CD4-positive, alpha-beta T cell treated with Interleukin-2 at 100 ng/mL for 4 hours (primary cell): Measurements from ENCODE around the gene PANK3.
"Not testable (repeated sequence)": the region's sequence is repeated elsewhere in the genome, so short reads cannot be mapped to it uniquely, and the experiment has no call there.

Experiments used
- DNase-seq: peaks from one replicate; pipeline ENCODE4 v3.0.0-alpha.2; 2020; ENCODE audit warnings: low spot score

Gene PANK3

GRCh38 chr5:168552146-168552545, 27.0 kb downstream of the PANK3 start:
- no peak for DNase-seq

- DNase-seq, result no peak
These were observed 28.5 kb downstream of the PANK3 start for GRCh38 chr5:168550656-168551055.

GRCh38 chr5:168549554-168549953, 29.6 kb downstream of the PANK3 start:
- DNase-seq, result no peak

GRCh38 chr5:168537176-168537575, 42.0 kb downstream of the PANK3 start:
- DNase-seq, result no peak

GRCh38 chr5:168534351-168534750, 44.8 kb downstream of the PANK3 start:
- not testable (repeated sequence) for DNase-seq

GRCh38 chr5:168531987-168532864, 46.9 kb downstream of the PANK3 start:
- DNase-seq, result no peak

GRCh38 chr5:168531191-168531590, 48.0 kb downstream of the PANK3 start:
- DNase-seq, result no peak

GRCh38 chr5:168530621-168531150, 48.5 kb downstream of the PANK3 start:
- no peak for DNase-seq

- no peak for DNase-seq
These were observed 49.6 kb downstream of the PANK3 start for GRCh38 chr5:168529374-168530234.

- DNase-seq, result no peak
These were observed 50.4 kb downstream of the PANK3 start, which contains the start of gene FBLL1 for GRCh38 chr5:168528521-168529373. FBLL1 (plus strand) TSS chr5:168529305; CDS start chr5:168529505, 200 bp downstream.

- DNase-seq, result no peak
These were observed 51.3 kb downstream of the PANK3 start for GRCh38 chr5:168527756-168528295.

GRCh38 chr5:168525856-168526255, 53.3 kb downstream of the PANK3 start:
- DNase-seq, result no peak

GRCh38 chr5:168513861-168514428, 65.2 kb downstream of the PANK3 start:
- no peak for DNase-seq

GRCh38 chr5:168502563-168503237, 76.5 kb downstream of the PANK3 start:
- DNase-seq, result no peak
